PC-3 (cell line): ENCODE results near the gene MEGF9. TPM values are rescaled to one million over a fixed set of nuclear protein-coding genes. Genes with fewer than 3 reads are reported as not detected.

ENCODE experiments used
- ATAC-seq: fragments of 200-7000 bp; cut with Tn5 transposase; 2 replicates; pipeline ENCODE4 v1.9.1; 2020; ENCODE audit warnings: mild to moderate bottlenecking, moderate library complexity
- BruUV-seq: library from RNA; stranded (reverse); fragments of 400-500 nt; replicated peaks from 2 replicates; lab custom pipeline; 2021; lab: Mats Ljungman, UMichigan
- CTCF ChIA-PET: fragments of 300-600 bp; sonication (Branson Sonifier 250); formaldehyde crosslinking; loops from one replicate; lab custom pipeline; 2022; ENCODE audit warnings: antibody characterized with exemption; lab: Charles Lee
- POLR2A ChIA-PET: fragments of 300-600 bp; sonication (Branson Sonifier 250); formaldehyde crosslinking; loops from one replicate; lab custom pipeline; 2022; ENCODE audit warnings: antibody characterized with exemption; ENCODE audit not compliant: unreplicated experiment; lab: Charles Lee
- DNase-seq: peaks from one replicate; pipeline ENCODE4 v3.0.0-alpha.2; 2015
- H2AFZ ChIP-seq: fragments of 300-600 bp; sonication (generic); 2 replicates; pipeline ENCODE4 v1.6.0; 2016; ENCODE audit warnings: antibody characterized with exemption, low read length
- H3F3A ChIP-seq: fragments of 300-600 bp; sonication (generic); one replicate; pipeline ENCODE4 v1.6.0; 2017; ENCODE audit warnings: antibody characterized with exemption, low read length, control low read depth, mild to moderate bottlenecking; ENCODE audit not compliant: unreplicated experiment
- H3K27ac ChIP-seq: fragments of 300-600 bp; sonication (generic); 2 replicates; pipeline ENCODE4 v1.5.1; 2016; ENCODE audit warnings: mild to moderate bottlenecking, low read length
- H3K27me3 ChIP-seq: fragments of 300-600 bp; sonication (generic); 2 replicates; pipeline ENCODE4 v1.6.1; 2016; ENCODE audit warnings: low read length, mixed read lengths
- H3K36me3 ChIP-seq: fragments of 300-600 bp; sonication (generic); 2 replicates; pipeline ENCODE4 v1.6.1; 2016; ENCODE audit warnings: low read depth, mixed run types, low read length, mixed read lengths
- H3K4me1 ChIP-seq: fragments of 300-600 bp; sonication (generic); 2 replicates; pipeline ENCODE4 v1.5.1; 2016; ENCODE audit warnings: low read length; ENCODE audit not compliant: insufficient read depth
- H3K4me2 ChIP-seq: fragments of 300-600 bp; sonication (generic); 2 replicates; pipeline ENCODE4 v1.6.0; 2016; ENCODE audit warnings: low read length
- H3K4me3 ChIP-seq: fragments of 300-600 bp; sonication (generic); 2 replicates; pipeline ENCODE4 v1.5.1; 2016; ENCODE audit warnings: mild to moderate bottlenecking, low read length, mixed read lengths
- H3K79me2 ChIP-seq: fragments of 300-600 bp; sonication (generic); 2 replicates; pipeline ENCODE4 v1.6.1; 2017; ENCODE audit warnings: low read length, mixed read lengths
- H3K9ac ChIP-seq: fragments of 300-600 bp; sonication (generic); 2 replicates; pipeline ENCODE4 v1.6.0; 2016; ENCODE audit warnings: mild to moderate bottlenecking, low read length
- H3K9me2 ChIP-seq: fragments of 300-600 bp; sonication (generic); replicated peaks from 2 replicates; pipeline ENCODE4 v1.6.1; 2016; ENCODE audit warnings: mixed run types, low read length, mixed read lengths
- H3K9me3 ChIP-seq: fragments of 300-600 bp; sonication (generic); 2 replicates; pipeline ENCODE4 v1.6.1; 2016; ENCODE audit warnings: low read length, mixed read lengths
- H4K20me1 ChIP-seq: fragments of 300-600 bp; sonication (generic); 2 replicates; pipeline ENCODE4 v1.6.1; 2016; ENCODE audit warnings: low read length, mixed read lengths
- EZH2 ChIP-seq: fragments of 300-600 bp; sonication (generic); IDR thresholded peaks from one replicate; pipeline ENCODE4 v1.6.1; 2017; ENCODE audit warnings: antibody characterized with exemption, mild to moderate bottlenecking, low read length; ENCODE audit not compliant: unreplicated experiment
- EZH2phosphoT487 ChIP-seq: fragments of 300-600 bp; sonication (generic); IDR thresholded peaks from 2 replicates; pipeline ENCODE4 v1.6.1; 2018; ENCODE audit warnings: mild to moderate bottlenecking, antibody characterized with exemption, low read length, borderline replicate concordance
- intact Hi-C: fragments of 100-400 bp; cut with micrococcal nuclease; formaldehyde crosslinking; loops from 2 replicates; pipeline ENCODE4 v1.9.0; 2023
- total RNA-seq: library from RNA; depleted of rRNA; stranded (reverse); fragments of >200 nt; gene quantifications from 2 replicates; pipeline ENCODE4 v1.2.3, GENCODE V29; 2014
- TF ChIP-seq, protein P1 (sequence below): fragments of 300-600 bp; sonication (generic); conservative IDR thresholded peaks from 2 replicates; pipeline ENCODE4 v1.5.1; 2017; ENCODE audit warnings: antibody characterized with exemption, low read depth, mild to moderate bottlenecking, low read length

The MEGF9 gene
- total RNA-seq, 1 experiment from 2014 or later: 2.6 TPM

DNA sequence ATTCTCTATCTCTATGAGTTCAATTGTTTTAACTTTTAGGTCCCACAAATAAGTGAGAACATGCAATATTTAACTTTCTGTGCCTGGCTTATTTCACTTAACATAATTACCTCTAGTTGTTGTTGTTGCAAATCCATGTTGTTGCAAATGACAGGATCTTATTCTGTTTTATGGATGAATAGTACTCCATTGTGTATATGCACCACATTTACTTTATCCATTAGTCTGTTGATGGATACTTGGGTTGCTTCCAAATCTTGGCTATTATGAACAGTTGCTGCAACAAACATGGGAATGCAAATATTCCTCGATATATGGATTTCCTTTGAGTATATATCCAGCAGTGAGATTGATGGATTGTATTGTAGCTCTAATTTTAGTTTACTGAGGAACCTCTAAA, 36.3 kb downstream of the MEGF9 start:
- Histone ChIP-seq H4K20me1 (no peaks in the 10 kb centered on the region), H3K4me1 (no peaks in the 10 kb centered on the region), H3K4me2 (no peak overlapping the region), H3K9me2 (no peaks in the 10 kb centered on the region), H3K9ac (no peak overlapping the region), H3F3A (no peaks in the 10 kb centered on the region), H3K27me3 (no peaks in the 10 kb centered on the region), H3K79me2 (no peaks in the 10 kb centered on the region), H2AFZ (no peak overlapping the region), H3K27ac (no peak overlapping the region), H3K4me3 (no peak overlapping the region), H3K36me3 (no peaks in the 10 kb centered on the region), H3K9me3 (no peaks in the 10 kb centered on the region)
- ATAC-seq (no peak), DNase-seq (no peak)
- ChIA-PET POLR2A (no interaction called here), CTCF (no interaction called here)
- BruUV-seq: no TSS peak
- intact Hi-C loops: no loop called here
- TF ChIP-seq EZH2 (no peak), EZH2phosphoT487 (no peak)

DNA sequence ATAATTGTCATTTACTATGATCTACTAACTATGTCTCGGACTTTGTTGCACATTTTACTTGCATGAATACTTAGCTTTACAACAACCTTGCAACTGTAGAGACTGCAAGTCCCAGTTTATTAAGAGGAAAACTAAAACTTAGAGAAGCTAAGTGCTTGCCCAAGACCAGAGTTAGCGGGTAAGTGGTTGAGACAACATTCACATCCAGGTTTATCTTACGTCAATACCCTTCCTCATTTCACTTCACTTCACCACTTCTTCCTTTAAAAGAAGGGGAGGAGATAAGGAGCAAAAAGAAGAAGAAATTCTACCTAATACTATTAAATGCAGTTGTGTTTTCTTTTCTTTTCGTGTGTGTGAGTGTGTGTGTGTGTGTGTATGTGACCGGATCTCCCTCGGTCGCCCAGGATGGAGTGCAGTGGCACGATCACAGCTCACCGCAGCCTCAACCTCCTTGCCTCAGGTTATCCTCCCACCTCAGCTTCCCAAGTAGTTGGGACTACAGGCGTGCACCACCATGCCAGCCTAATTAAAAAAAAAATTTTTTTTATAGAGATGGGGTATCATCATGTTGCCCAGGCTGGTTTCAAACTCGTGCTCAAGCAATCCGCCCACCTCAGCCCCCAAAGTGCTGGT, 37.4 kb downstream of the MEGF9 start:
- Histone ChIP-seq H3K9me3 (no peaks in the 10 kb centered on the region), H3K4me1 (no peaks in the 10 kb centered on the region), H4K20me1 (no peaks in the 10 kb centered on the region), H3F3A (no peaks in the 10 kb centered on the region), H2AFZ (no peak overlapping the region), H3K27me3 (no peaks in the 10 kb centered on the region), H3K79me2 (no peaks in the 10 kb centered on the region), H3K27ac (no peak overlapping the region), H3K4me2 (no peak overlapping the region), H3K9me2 (no peaks in the 10 kb centered on the region), H3K4me3 (no peak overlapping the region), H3K36me3 (no peaks in the 10 kb centered on the region), H3K9ac (no peak overlapping the region)
- CTCF ChIA-PET: no interaction called here
- TF ChIP-seq, protein P1, sequence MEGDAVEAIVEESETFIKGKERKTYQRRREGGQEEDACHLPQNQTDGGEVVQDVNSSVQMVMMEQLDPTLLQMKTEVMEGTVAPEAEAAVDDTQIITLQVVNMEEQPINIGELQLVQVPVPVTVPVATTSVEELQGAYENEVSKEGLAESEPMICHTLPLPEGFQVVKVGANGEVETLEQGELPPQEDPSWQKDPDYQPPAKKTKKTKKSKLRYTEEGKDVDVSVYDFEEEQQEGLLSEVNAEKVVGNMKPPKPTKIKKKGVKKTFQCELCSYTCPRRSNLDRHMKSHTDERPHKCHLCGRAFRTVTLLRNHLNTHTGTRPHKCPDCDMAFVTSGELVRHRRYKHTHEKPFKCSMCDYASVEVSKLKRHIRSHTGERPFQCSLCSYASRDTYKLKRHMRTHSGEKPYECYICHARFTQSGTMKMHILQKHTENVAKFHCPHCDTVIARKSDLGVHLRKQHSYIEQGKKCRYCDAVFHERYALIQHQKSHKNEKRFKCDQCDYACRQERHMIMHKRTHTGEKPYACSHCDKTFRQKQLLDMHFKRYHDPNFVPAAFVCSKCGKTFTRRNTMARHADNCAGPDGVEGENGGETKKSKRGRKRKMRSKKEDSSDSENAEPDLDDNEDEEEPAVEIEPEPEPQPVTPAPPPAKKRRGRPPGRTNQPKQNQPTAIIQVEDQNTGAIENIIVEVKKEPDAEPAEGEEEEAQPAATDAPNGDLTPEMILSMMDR: no peak
- TF ChIP-seq EZH2: no peak
- no peak for TF ChIP-seq EZH2phosphoT487
- DNase-seq: no peak
- POLR2A ChIA-PET: no interaction called here
- ATAC-seq: no peak
- BruUV-seq: no TSS peak
- intact Hi-C loops: no loop called here

DNA sequence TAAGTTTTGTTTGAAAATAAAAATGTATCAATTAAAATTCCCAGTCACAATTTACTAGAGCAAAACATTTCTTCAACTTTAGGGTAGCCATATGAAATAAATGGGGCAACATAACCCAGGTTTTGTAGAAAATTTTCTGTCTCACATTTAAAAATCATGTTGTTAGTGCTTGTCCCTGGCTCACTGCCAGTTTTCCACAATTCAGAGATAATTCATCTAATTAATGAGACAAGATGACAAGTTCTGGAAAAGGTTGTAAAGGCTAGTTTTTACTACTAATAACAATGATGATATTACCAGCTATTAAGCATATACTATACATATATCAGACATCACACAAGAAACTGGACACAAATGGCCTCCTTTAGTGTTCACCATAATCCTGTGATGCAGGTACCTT, 45.9 kb downstream of the MEGF9 start:
- H3K4me3 ChIP-seq: no peak overlapping the region
- intact Hi-C loops: no loop called here
- H4K20me1 ChIP-seq: no peaks in the 10 kb centered on the region
- ATAC-seq (no peak), DNase-seq (no peak)
- H3K9me2 ChIP-seq: no peaks in the 10 kb centered on the region
- no peak overlapping the region for H3K4me2 ChIP-seq
- no peaks in the 10 kb centered on the region for H3K27me3 ChIP-seq
- no peak overlapping the region for H2AFZ ChIP-seq
- no peak overlapping the region for H3K27ac ChIP-seq
- no TSS peak for BruUV-seq
- no peaks in the 10 kb centered on the region for H3F3A ChIP-seq
- H3K4me1 ChIP-seq: no peaks in the 10 kb centered on the region
- H3K79me2 ChIP-seq: no peaks in the 10 kb centered on the region
- no peaks in the 10 kb centered on the region for H3K36me3 ChIP-seq
- ChIA-PET POLR2A (no interaction called here), CTCF (no interaction called here)
- TF ChIP-seq EZH2 (no peak), EZH2phosphoT487 (no peak)
- TF ChIP-seq, protein P1: no peak
- H3K9ac ChIP-seq: no peak overlapping the region
- H3K9me3 ChIP-seq: no peaks in the 10 kb centered on the region
